Measurements from ENCODE around the gene TTC19.

- no peak for TF ChIP-seq CTCF (IDR thresholded peaks at IDR 0.05)
- no peak for TF ChIP-seq POLR2A (IDR thresholded peaks at IDR 0.05)
Measured at GRCh38 chr17:15981646-15982580, 17.7 kb upstream of the TTC19 start.

Measured in Peyer's patch (tissue), 4 donors.